WTC11 (cell line): ENCODE measurements around the gene NTPCR. TPM values are rescaled to one million over a fixed set of nuclear protein-coding genes. Genes with fewer than 3 reads are reported as not detected.

ENCODE experiments used
- ATAC-seq: fragments of 200-7000 bp; cut with Tn5 transposase; 2 replicates; pipeline ENCODE4 v1.10.0; 2021; ENCODE audit warnings: mild to moderate bottlenecking, moderate library complexity
- CTCF ChIA-PET: fragments of 300-600 bp; sonication (Branson Sonifier 250); formaldehyde crosslinking; loops from one replicate; lab custom pipeline; 2021; ENCODE audit warnings: antibody characterized with exemption; lab: Charles Lee
- POLR2A ChIA-PET: fragments of 350-600 bp; sonication (Branson Sonifier 250); formaldehyde crosslinking; loops from one replicate; lab custom pipeline; 2021; ENCODE audit warnings: antibody characterized with exemption; lab: Charles Lee
- DNase-seq: peaks from one replicate; pipeline ENCODE4 v3.0.0; 2021; ENCODE audit warnings: low spot score
- H3K27ac Mint-ChIP-seq: 2 replicates; pipeline ENCODE4 v1.8.0; 2021; ENCODE audit warnings: mixed read lengths
- H3K27me3 Mint-ChIP-seq: 2 replicates; pipeline ENCODE4 v1.8.0; 2021; ENCODE audit warnings: low read depth, mild to moderate bottlenecking, moderate library complexity, mixed read lengths
- H3K36me3 Mint-ChIP-seq: 2 replicates; pipeline ENCODE4 v1.8.0; 2021; ENCODE audit warnings: mixed read lengths
- H3K4me1 Mint-ChIP-seq: 2 replicates; pipeline ENCODE4 v1.8.0; 2022; ENCODE audit warnings: mixed read lengths
- H3K4me3 Mint-ChIP-seq: 2 replicates; pipeline ENCODE4 v1.8.0; 2021; ENCODE audit warnings: mild to moderate bottlenecking, moderate library complexity, mixed read lengths
- H3K9me3 Mint-ChIP-seq: 2 replicates; pipeline ENCODE4 v1.8.0; 2021; ENCODE audit warnings: mixed read lengths
- CREM ChIP-seq: sonication (generic); formaldehyde crosslinking; IDR thresholded peaks from 2 replicates; pipeline ENCODE4 v1.8.1; 2022; ENCODE audit warnings: mild to moderate bottlenecking, missing genetic modification reagents, moderate library complexity
- EMX1 ChIP-seq: fragments of 250-450 bp; sonication (Bioruptor Pico); IDR thresholded peaks from 2 replicates; pipeline ENCODE4 v1.8.0; 2021; ENCODE audit warnings: mild to moderate bottlenecking
- FOXP1 ChIP-seq: sonication (generic); formaldehyde crosslinking; IDR thresholded peaks from 2 replicates; pipeline ENCODE4 v1.8.0; 2022; ENCODE audit warnings: missing genetic modification reagents, mild to moderate bottlenecking, moderate library complexity, borderline replicate concordance
- GRHL2 ChIP-seq: fragments of 250-450 bp; sonication (Bioruptor Pico); IDR thresholded peaks from 2 replicates; pipeline ENCODE4 v1.8.0; 2022; ENCODE audit warnings: mild to moderate bottlenecking, moderate library complexity; ENCODE audit not compliant: insufficient replicate concordance, severe bottlenecking
- HMGA2 ChIP-seq: fragments of 250-450 bp; sonication (Bioruptor Pico); IDR thresholded peaks from 2 replicates; pipeline ENCODE4 v1.4.0; 2021; ENCODE audit warnings: mild to moderate bottlenecking, moderate library complexity
- JAZF1 ChIP-seq: fragments of 250-450 bp; sonication (Bioruptor Pico); IDR thresholded peaks from 2 replicates; pipeline ENCODE4 v1.9.0; 2021; ENCODE audit warnings: moderate library complexity, mild to moderate bottlenecking, inconsistent platforms
- JUN ChIP-seq: sonication (generic); formaldehyde crosslinking; IDR thresholded peaks from 2 replicates; pipeline ENCODE4 v1.8.0; 2023; ENCODE audit warnings: mild to moderate bottlenecking, missing genetic modification reagents
- NFYB ChIP-seq: sonication (generic); formaldehyde crosslinking; conservative IDR thresholded peaks from 2 replicates; pipeline ENCODE4 v1.8.0; 2022; ENCODE audit warnings: low read depth, missing genetic modification reagents
- PRRX2 ChIP-seq: fragments of 250-450 bp; sonication (Bioruptor Pico); IDR thresholded peaks from 2 replicates; pipeline ENCODE4 v1.8.0; 2021; ENCODE audit warnings: mild to moderate bottlenecking
- SOX15 ChIP-seq: fragments of 250-450 bp; sonication (Bioruptor Pico); IDR thresholded peaks from 2 replicates; pipeline ENCODE4 v1.9.0; 2021; ENCODE audit warnings: mild to moderate bottlenecking
- TP53 ChIP-seq: sonication (generic); formaldehyde crosslinking; IDR thresholded peaks from 2 replicates; pipeline ENCODE4 v1.8.1; 2023; ENCODE audit warnings: mild to moderate bottlenecking, missing genetic modification reagents
- ZNF232 ChIP-seq: sonication (generic); formaldehyde crosslinking; IDR thresholded peaks from 2 replicates; pipeline ENCODE4 v1.8.0; 2022; ENCODE audit warnings: mild to moderate bottlenecking, missing genetic modification reagents
- ZNF263 ChIP-seq: sonication (generic); formaldehyde crosslinking; IDR thresholded peaks from 2 replicates; pipeline ENCODE4 v1.8.1; 2022; ENCODE audit warnings: low read depth, mild to moderate bottlenecking, moderate library complexity, missing genetic modification reagents
- ZNF317 ChIP-seq: sonication (generic); formaldehyde crosslinking; IDR thresholded peaks from 2 replicates; pipeline ENCODE4 v1.8.1; 2023; ENCODE audit warnings: low read depth, mild to moderate bottlenecking, moderate library complexity, missing genetic modification reagents, borderline replicate concordance
- ZNF423 ChIP-seq: fragments of 250-450 bp; sonication (Bioruptor Pico); IDR thresholded peaks from 2 replicates; pipeline ENCODE4 v2.1.2; 2022; ENCODE audit warnings: mild to moderate bottlenecking, moderate library complexity
- total RNA-seq: library from RNA; stranded (reverse); gene quantifications from 3 replicates; pipeline ENCODE4 v1.2.3, GENCODE V29; 2021
- TF ChIP-seq, protein P1 (sequence below): sonication (generic); formaldehyde crosslinking; IDR thresholded peaks from 2 replicates; pipeline ENCODE4 v1.8.0; 2022; ENCODE audit warnings: mild to moderate bottlenecking, missing genetic modification reagents
- TF ChIP-seq, protein P2 (sequence below): sonication (generic); formaldehyde crosslinking; IDR thresholded peaks from 2 replicates; pipeline ENCODE4 v1.8.1; 2022; ENCODE audit warnings: mild to moderate bottlenecking, missing genetic modification reagents, moderate library complexity, borderline replicate concordance
- TF ChIP-seq, protein P3 (sequence below): sonication (generic); formaldehyde crosslinking; IDR thresholded peaks from 2 replicates; pipeline ENCODE4 v1.8.1; 2023; ENCODE audit warnings: mild to moderate bottlenecking, missing genetic modification reagents
- TF ChIP-seq, protein P4 (sequence below): sonication (generic); formaldehyde crosslinking; IDR thresholded peaks from 2 replicates; pipeline ENCODE4 v1.8.1; 2022; ENCODE audit warnings: low read depth, mild to moderate bottlenecking, moderate library complexity, missing genetic modification reagents, borderline replicate concordance
- TF ChIP-seq, protein P5 (sequence below): fragments of 250-450 bp; sonication (Bioruptor Pico); IDR thresholded peaks from 2 replicates; pipeline ENCODE4 v1.9.0; 2021; ENCODE audit warnings: mild to moderate bottlenecking
- TF ChIP-seq, protein P6 (sequence below): sonication (generic); formaldehyde crosslinking; IDR thresholded peaks from 2 replicates; pipeline ENCODE4 v1.8.1; 2022; ENCODE audit warnings: mild to moderate bottlenecking, moderate library complexity, missing genetic modification reagents
- TF ChIP-seq, protein P7 (sequence below): sonication (generic); formaldehyde crosslinking; IDR thresholded peaks from 2 replicates; pipeline ENCODE4 v1.8.0; 2023; ENCODE audit warnings: missing genetic modification reagents

The NTPCR gene
- total RNA-seq, 1 experiment from 2014 or later = 102 TPM

DNA sequence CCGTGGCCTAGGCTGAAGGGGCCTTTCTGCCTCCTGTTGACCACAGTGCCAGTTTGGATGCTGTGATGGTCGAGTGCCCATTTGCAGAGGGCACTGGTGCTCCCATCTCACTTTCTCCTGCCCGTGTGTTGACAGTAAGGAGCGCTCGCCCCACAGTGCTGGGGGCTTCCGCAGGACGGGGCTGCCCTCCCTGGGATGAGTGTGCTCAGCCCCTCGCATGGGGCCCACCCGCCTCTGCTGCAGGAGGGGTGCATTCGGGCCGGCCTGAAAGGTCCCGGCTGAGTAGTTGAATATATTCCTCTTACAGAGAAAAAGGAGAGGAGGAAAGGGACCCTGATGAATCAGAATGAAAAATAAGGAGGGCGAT is 37.3 kb downstream of the NTPCR start:
- peaks cover 6% of the 10 kb centered on the region for H3K9me3 Mint-ChIP-seq
- no peaks in the 10 kb centered on the region for H3K27me3 Mint-ChIP-seq
- H3K36me3 Mint-ChIP-seq = peaks cover 30% of the 10 kb centered on the region
- no peak for ATAC-seq
- H3K27ac Mint-ChIP-seq = no peak overlapping the region
- ChIA-PET CTCF (no interaction called here), POLR2A (no interaction called here)
- no peak for DNase-seq
- H3K4me1 Mint-ChIP-seq = no peaks in the 10 kb centered on the region
- no peak overlapping the region for H3K4me3 Mint-ChIP-seq
- no peak for TF ChIP-seq CREM (CRISPR knock-in tag)
- no peak for TF ChIP-seq ZNF263 (CRISPR knock-in tag)
- no peak for TF ChIP-seq NFYB
- TF ChIP-seq ZNF232 (CRISPR knock-in tag) = no peak
- TF ChIP-seq JAZF1 = no peak
- no peak for TF ChIP-seq HMGA2 (CRISPR knock-in tag)
- TF ChIP-seq GRHL2 (CRISPR knock-in tag) = no peak
- TF ChIP-seq, protein P1, sequence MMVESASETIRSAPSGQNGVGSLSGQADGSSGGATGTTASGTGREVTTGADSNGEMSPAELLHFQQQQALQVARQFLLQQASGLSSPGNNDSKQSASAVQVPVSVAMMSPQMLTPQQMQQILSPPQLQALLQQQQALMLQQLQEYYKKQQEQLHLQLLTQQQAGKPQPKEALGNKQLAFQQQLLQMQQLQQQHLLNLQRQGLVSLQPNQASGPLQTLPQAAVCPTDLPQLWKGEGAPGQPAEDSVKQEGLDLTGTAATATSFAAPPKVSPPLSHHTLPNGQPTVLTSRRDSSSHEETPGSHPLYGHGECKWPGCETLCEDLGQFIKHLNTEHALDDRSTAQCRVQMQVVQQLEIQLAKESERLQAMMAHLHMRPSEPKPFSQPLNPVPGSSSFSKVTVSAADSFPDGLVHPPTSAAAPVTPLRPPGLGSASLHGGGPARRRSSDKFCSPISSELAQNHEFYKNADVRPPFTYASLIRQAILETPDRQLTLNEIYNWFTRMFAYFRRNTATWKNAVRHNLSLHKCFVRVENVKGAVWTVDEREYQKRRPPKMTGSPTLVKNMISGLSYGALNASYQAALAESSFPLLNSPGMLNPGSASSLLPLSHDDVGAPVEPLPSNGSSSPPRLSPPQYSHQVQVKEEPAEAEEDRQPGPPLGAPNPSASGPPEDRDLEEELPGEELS (CRISPR knock-in tag) = no peak
- TF ChIP-seq TP53 = no peak
- TF ChIP-seq ZNF317 (CRISPR knock-in tag) = no peak
- TF ChIP-seq, protein P2, sequence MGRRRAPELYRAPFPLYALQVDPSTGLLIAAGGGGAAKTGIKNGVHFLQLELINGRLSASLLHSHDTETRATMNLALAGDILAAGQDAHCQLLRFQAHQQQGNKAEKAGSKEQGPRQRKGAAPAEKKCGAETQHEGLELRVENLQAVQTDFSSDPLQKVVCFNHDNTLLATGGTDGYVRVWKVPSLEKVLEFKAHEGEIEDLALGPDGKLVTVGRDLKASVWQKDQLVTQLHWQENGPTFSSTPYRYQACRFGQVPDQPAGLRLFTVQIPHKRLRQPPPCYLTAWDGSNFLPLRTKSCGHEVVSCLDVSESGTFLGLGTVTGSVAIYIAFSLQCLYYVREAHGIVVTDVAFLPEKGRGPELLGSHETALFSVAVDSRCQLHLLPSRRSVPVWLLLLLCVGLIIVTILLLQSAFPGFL (CRISPR knock-in tag) = no peak
- no peak for TF ChIP-seq ZNF423 (CRISPR knock-in tag)
- TF ChIP-seq, protein P3, sequence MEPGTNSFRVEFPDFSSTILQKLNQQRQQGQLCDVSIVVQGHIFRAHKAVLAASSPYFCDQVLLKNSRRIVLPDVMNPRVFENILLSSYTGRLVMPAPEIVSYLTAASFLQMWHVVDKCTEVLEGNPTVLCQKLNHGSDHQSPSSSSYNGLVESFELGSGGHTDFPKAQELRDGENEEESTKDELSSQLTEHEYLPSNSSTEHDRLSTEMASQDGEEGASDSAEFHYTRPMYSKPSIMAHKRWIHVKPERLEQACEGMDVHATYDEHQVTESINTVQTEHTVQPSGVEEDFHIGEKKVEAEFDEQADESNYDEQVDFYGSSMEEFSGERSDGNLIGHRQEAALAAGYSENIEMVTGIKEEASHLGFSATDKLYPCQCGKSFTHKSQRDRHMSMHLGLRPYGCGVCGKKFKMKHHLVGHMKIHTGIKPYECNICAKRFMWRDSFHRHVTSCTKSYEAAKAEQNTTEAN (CRISPR knock-in tag) = no peak
- TF ChIP-seq, protein P4, sequence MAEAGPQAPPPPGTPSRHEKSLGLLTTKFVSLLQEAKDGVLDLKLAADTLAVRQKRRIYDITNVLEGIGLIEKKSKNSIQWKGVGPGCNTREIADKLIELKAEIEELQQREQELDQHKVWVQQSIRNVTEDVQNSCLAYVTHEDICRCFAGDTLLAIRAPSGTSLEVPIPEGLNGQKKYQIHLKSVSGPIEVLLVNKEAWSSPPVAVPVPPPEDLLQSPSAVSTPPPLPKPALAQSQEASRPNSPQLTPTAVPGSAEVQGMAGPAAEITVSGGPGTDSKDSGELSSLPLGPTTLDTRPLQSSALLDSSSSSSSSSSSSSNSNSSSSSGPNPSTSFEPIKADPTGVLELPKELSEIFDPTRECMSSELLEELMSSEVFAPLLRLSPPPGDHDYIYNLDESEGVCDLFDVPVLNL = no peak
- TF ChIP-seq SOX15 (CRISPR knock-in tag) = no peak

DNA sequence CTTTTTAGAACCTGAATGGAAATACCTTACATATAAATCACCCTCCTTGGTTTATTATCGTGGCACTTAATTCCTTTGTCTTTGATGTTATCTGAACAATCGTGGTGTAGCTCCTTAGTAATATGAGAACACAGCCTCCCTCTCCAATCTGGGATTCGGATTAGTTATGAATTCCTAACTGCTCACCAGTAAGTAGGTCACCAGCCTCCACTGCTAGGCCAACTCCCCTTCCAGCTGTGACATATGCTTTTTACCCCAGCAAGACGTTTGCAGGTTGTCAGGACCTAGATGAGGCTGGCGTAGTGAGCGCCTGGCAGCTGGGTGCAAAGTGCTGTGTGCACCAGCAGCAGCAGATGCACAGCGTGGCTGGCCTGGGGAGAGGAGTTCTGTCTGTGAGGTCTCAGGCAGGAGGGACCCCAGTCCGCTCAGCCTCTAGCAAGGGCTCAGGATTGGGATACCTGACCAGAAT is 38.2 kb downstream of the NTPCR start:
- no peaks in the 10 kb centered on the region for H3K4me1 Mint-ChIP-seq
- H3K27ac Mint-ChIP-seq = no peak overlapping the region
- H3K9me3 Mint-ChIP-seq = peaks cover 15% of the 10 kb centered on the region
- ChIA-PET POLR2A (interaction anchor here (0.6 to 0.7 kb wide), 2 partner anchors 199 to 261 kb away, joined by 3 to 5 read pairs; no protein-coding TSS in a partner anchor), CTCF (no interaction called here)
- DNase-seq (no peak), ATAC-seq (no peak)
- peaks cover 38% of the 10 kb centered on the region for H3K36me3 Mint-ChIP-seq
- no peak for TF ChIP-seq FOXP1 (CRISPR knock-in tag)
- TF ChIP-seq, protein P5, sequence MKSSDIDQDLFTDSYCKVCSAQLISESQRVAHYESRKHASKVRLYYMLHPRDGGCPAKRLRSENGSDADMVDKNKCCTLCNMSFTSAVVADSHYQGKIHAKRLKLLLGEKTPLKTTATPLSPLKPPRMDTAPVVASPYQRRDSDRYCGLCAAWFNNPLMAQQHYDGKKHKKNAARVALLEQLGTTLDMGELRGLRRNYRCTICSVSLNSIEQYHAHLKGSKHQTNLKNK = no peak
- TF ChIP-seq, protein P4 = no peak
- no peak for TF ChIP-seq ZNF232 (CRISPR knock-in tag)
- TF ChIP-seq, protein P1 (CRISPR knock-in tag) = no peak
- TF ChIP-seq PRRX2 (CRISPR knock-in tag) = no peak
- TF ChIP-seq, protein P6, sequence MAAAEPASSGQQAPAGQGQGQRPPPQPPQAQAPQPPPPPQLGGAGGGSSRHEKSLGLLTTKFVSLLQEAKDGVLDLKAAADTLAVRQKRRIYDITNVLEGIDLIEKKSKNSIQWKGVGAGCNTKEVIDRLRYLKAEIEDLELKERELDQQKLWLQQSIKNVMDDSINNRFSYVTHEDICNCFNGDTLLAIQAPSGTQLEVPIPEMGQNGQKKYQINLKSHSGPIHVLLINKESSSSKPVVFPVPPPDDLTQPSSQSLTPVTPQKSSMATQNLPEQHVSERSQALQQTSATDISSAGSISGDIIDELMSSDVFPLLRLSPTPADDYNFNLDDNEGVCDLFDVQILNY = no peak
- TF ChIP-seq, protein P7, sequence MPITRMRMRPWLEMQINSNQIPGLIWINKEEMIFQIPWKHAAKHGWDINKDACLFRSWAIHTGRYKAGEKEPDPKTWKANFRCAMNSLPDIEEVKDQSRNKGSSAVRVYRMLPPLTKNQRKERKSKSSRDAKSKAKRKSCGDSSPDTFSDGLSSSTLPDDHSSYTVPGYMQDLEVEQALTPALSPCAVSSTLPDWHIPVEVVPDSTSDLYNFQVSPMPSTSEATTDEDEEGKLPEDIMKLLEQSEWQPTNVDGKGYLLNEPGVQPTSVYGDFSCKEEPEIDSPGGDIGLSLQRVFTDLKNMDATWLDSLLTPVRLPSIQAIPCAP (CRISPR knock-in tag) = no peak
- TF ChIP-seq EMX1 (CRISPR knock-in tag) = no peak
- no peak for TF ChIP-seq JUN (CRISPR knock-in tag)
- H3K4me3 Mint-ChIP-seq = no peak overlapping the region
- peaks cover 4% of the 10 kb centered on the region; the same call in 1 of the 2 replicates for H3K27me3 Mint-ChIP-seq
